Choroid plexus epithelial cell (primary cell): ENCODE data around the gene DYTN.
A peak's percentile ranks its signal among the peaks of the same experiment; 100 is the strongest.

Experiments
- DNase-seq: peaks from one replicate; pipeline ENCODE4 v3.0.0-alpha.2; 2010; ENCODE audit warnings: low read depth
- H3K4me3 ChIP-seq: 2 replicates; pipeline ENCODE4 v1.5.1; 2011; ENCODE audit warnings: low read depth, mild to moderate bottlenecking, control low read depth, low read length, moderate library complexity
- CTCF ChIP-seq: conservative IDR thresholded peaks from 2 replicates; pipeline ENCODE4 v1.5.1; 2011; ENCODE audit warnings: low read depth, mild to moderate bottlenecking, control low read depth, inconsistent platforms, low read length, moderate library complexity

The DYTN gene

GRCh38 chr2:206718296-206718695 is at the start of gene DYTN:
Gene DYTN, minus strand, starts transcription at chr2:206718396. Its CDS starts 117 bp downstream, at chr2:206718279.
- DNase-seq: no peak
- no peak within 1 kb of the TSS for H3K4me3 ChIP-seq
- TF ChIP-seq CTCF: no peak

- peak overlapping the region; percentile 88 for H3K4me3 ChIP-seq
- TF ChIP-seq CTCF: no peak
- no peak for DNase-seq
These were observed 48.1 kb upstream of the DYTN start for GRCh38 chr2:206766057-206766930.

- H3K4me3 ChIP-seq: peak within 1 kb of the TSS; percentile 88
- DNase-seq: peak; percentile 97
- no peak for TF ChIP-seq CTCF
These were observed 47.3 kb upstream of the DYTN start, which contains the start of the genes FASTKD2 and MDH1B for GRCh38 chr2:206765242-206766056. Gene FASTKD2, plus strand, starts transcription at chr2:206765606. Its CDS starts 1,088 bp downstream, at chr2:206766694. Gene MDH1B, minus strand, starts transcription at chr2:206765328. Its CDS starts 57 bp downstream, at chr2:206765271.

- peak overlapping the region; percentile 88 for H3K4me3 ChIP-seq
- no peak for DNase-seq
- no peak for TF ChIP-seq CTCF
These were observed 46.6 kb upstream of the DYTN start for GRCh38 chr2:206764673-206765241.

GRCh38 chr2:206756816-206757215 is 38.6 kb upstream of the DYTN start:
- H3K4me3 ChIP-seq: no peak overlapping the region
- TF ChIP-seq CTCF: no peak
- DNase-seq: no peak

- no peak for DNase-seq
- TF ChIP-seq CTCF: no peak
- H3K4me3 ChIP-seq: no peak overlapping the region
These were observed 22.6 kb upstream of the DYTN start for GRCh38 chr2:206740800-206741199.
